K562 (cell line): ENCODE measurements around the gene SUPT20HL2. TPM values are rescaled to one million over a fixed set of nuclear protein-coding genes. Genes with fewer than 3 reads are reported as not detected.

ENCODE experiments used
- ATAC-seq: fragments of 200-7000 bp; cut with Tn5 transposase; 3 replicates; pipeline ENCODE4 v1.9.1; 2020; ENCODE audit warnings: moderate library complexity
- BruUV-seq: library from RNA; stranded (reverse); fragments of 400-500 nt; replicated peaks from 2 replicates; lab custom pipeline; 2021; lab: Mats Ljungman, UMichigan
- CTCF ChIA-PET: fragments of 300-600 bp; formaldehyde crosslinking; extraction: SDS; loops from one replicate; lab custom pipeline; 2021; ENCODE audit warnings: low intra/inter-chr PET ratio; lab: Yijun Ruan, JAX
- POLR2A ChIA-PET: fragments of 300-600, 350-650 bp; sonication (Branson Sonifier 250); formaldehyde crosslinking; extraction: SDS; loops from one replicate; lab custom pipeline; 2021; ENCODE audit warnings: antibody characterized with exemption, inconsistent platforms; lab: Yijun Ruan, JAX
- DNase-seq, 4 experiments: peaks; one replicate each; pipeline versions ENCODE4 v3.0.0 to v3.0.0-alpha.2; 2011 to 2018; ENCODE audit warnings: low spot score in 3 of 4, mixed read lengths in 3 of 4; ENCODE audit errors: extremely low read depth in 1 of 4
- FAIRE-seq: peaks from 2 replicates; lab custom pipeline; 2011; peaks lifted over from hg19 to GRCh38; lab: Jason Lieb, UNC
- H2AFZ ChIP-seq: 2 replicates; pipeline ENCODE4 v1.6.0; 2011; ENCODE audit warnings: low read depth, low read length, control low read depth, inconsistent platforms
- H3K27ac ChIP-seq: fragments of 200-600 bp; 3 replicates; pipeline ENCODE4 v1.8.0; 2011; ENCODE audit warnings: low read depth, mild to moderate bottlenecking, control low read depth, inconsistent platforms, low read length, moderate library complexity, mixed read lengths; ENCODE audit errors: extremely low read depth
- H3K27me3 ChIP-seq, 2 experiments: fragments of 300-600 bp in 1 of 2; 2 replicates in 1 of 2; 3 replicates in 1 of 2; pipeline versions ENCODE4 v1.6.0 to v1.8.0; 2011; ENCODE audit warnings: inconsistent platforms in 2 of 2, low read length in 2 of 2, mild to moderate bottlenecking in 1 of 2, mixed read lengths in 1 of 2, moderate library complexity in 1 of 2; ENCODE audit not compliant: control insufficient read depth in 2 of 2, insufficient read depth in 2 of 2
- H3K36me3 ChIP-seq: fragments of 300-600 bp; 3 replicates; pipeline ENCODE4 v1.8.0; 2011; ENCODE audit warnings: mild to moderate bottlenecking, low read length, inconsistent platforms; ENCODE audit not compliant: control insufficient read depth, insufficient read depth
- H3K4me1 ChIP-seq, 2 experiments: fragments of 200-600 bp in 1 of 2; replicated peaks in 1 of 2; 2 replicates in 1 of 2; 3 replicates in 1 of 2; pipeline versions ENCODE4 v1.5.1 to v1.8.0; 2011; ENCODE audit warnings: inconsistent platforms in 2 of 2, low read length in 2 of 2, mild to moderate bottlenecking in 1 of 2, mixed read lengths in 1 of 2, moderate library complexity in 1 of 2; ENCODE audit not compliant: control insufficient read depth in 2 of 2, insufficient read depth in 2 of 2
- H3K4me2 ChIP-seq: 2 replicates; pipeline ENCODE4 v1.6.1; 2011; ENCODE audit warnings: low read length, control low read depth, inconsistent platforms, mixed read lengths; ENCODE audit not compliant: insufficient read depth
- H3K4me3 ChIP-seq: fragments of 200-600 bp; sonication (generic), shearing (Covaris generic); 2 replicates; pipeline ENCODE4 v1.5.1; 2016; ENCODE audit warnings: control low read depth, inconsistent platforms
- H3K79me2 ChIP-seq: fragments of 200-600 bp; 3 replicates; pipeline ENCODE4 v1.8.0; 2011; ENCODE audit warnings: low read length, inconsistent platforms; ENCODE audit not compliant: control insufficient read depth, insufficient read depth
- H3K9ac ChIP-seq, 2 experiments: 2 replicates each; pipeline versions ENCODE4 v1.6.0 to v1.6.1; 2011; ENCODE audit warnings: low read depth in 2 of 2, low read length in 2 of 2, control low read depth in 1 of 2, inconsistent platforms in 1 of 2, mild to moderate bottlenecking in 1 of 2, mixed read lengths in 1 of 2; ENCODE audit not compliant: insufficient read depth in 1 of 2
- H3K9me1 ChIP-seq: one replicate; pipeline ENCODE4 v1.6.0; 2011; ENCODE audit warnings: inconsistent platforms, mild to moderate bottlenecking, low read length, moderate library complexity; ENCODE audit not compliant: control insufficient read depth, insufficient read depth
- H3K9me3 ChIP-seq: replicated peaks from 2 replicates; pipeline ENCODE4 v1.5.1; 2011; ENCODE audit warnings: low read depth, low read length, inconsistent platforms; ENCODE audit not compliant: control insufficient read depth, insufficient read depth
- H4K20me1 ChIP-seq: replicated peaks from 2 replicates; pipeline ENCODE4 v1.6.1; 2011; ENCODE audit warnings: low read length, inconsistent platforms, mixed read lengths; ENCODE audit not compliant: control insufficient read depth, insufficient read depth
- CHD1 ChIP-seq: fragments of 200-600 bp; sonication (generic); IDR thresholded peaks from one replicate; pipeline ENCODE4 v1.6.1; 2012; ENCODE audit warnings: mild to moderate bottlenecking, moderate library complexity, low read length, inconsistent platforms
- CREM ChIP-seq: IDR thresholded peaks from 2 replicates; pipeline ENCODE4 v1.6.1; 2014; ENCODE audit warnings: antibody characterized with exemption, low read depth
- DMBX1 ChIP-seq: fragments of 250-450 bp; sonication (Bioruptor Pico); IDR thresholded peaks from 2 replicates; pipeline ENCODE4 v1.8.0; 2022; ENCODE audit warnings: inconsistent platforms, mild to moderate bottlenecking, moderate library complexity, borderline replicate concordance
- EWSR1 ChIP-seq: fragments of 450-650 bp; IDR thresholded peaks from 2 replicates; pipeline ENCODE4 v1.6.1; 2018; ENCODE audit warnings: borderline replicate concordance, mild to moderate bottlenecking, low read depth, moderate library complexity; ENCODE audit not compliant: partially characterized antibody
- GTF2E2 ChIP-seq: fragments of 200-800 bp; sonication (Bioruptor generic); IDR thresholded peaks from 2 replicates; pipeline ENCODE4 v1.6.1; 2016; ENCODE audit warnings: missing genetic modification characterization, missing compliant biosample characterization
- in situ Hi-C: fragments of 300-500 bp; cut with MboI; formaldehyde crosslinking; loops from 4 replicates; pipeline ENCODE4 v1.15.0; 2018; ENCODE audit warnings: inconsistent platforms, mixed read lengths
- intact Hi-C: fragments of 100-400 bp; cut with micrococcal nuclease; formaldehyde crosslinking; loops from 2 replicates; pipeline ENCODE4 v1.14.2; 2022
- polyA plus RNA-seq, 8 experiments: library from polyadenylated mRNA; depleted of rRNA in 4 of 8; stranded (reverse) in 5 of 8; unstranded in 3 of 8; fragments of >200 nt; fragmentation: Nextera tagmentation in 2 of 8; fragmentation: Illumina TruSeq in 1 of 8; extraction: Ambion mirVana in 2 of 8; extraction: Trizol in 1 of 8; gene quantifications; 2 replicates each; pipeline versions ENCODE4 v1.2.1 to v1.2.3, GENCODE V29; 2011 to 2014; ENCODE audit warnings: inconsistent platforms in 1 of 8, missing spikeins in 1 of 8
- total RNA-seq, 7 experiments: library from RNA; depleted of rRNA in 6 of 7; stranded (reverse); fragments of >200 nt in 6 of 7; fragmentation: Illumina TruSeq in 2 of 7; extraction: Trizol in 2 of 7; gene quantifications; 2 replicates each; pipeline versions ENCODE4 v1.2.1 to v1.2.3, GENCODE V29; 2011 to 2021; ENCODE audit warnings: low replicate concordance in 1 of 7
- TF ChIP-seq, protein P1 (sequence below): fragments of 200-600 bp; sonication (generic); IDR thresholded peaks from one replicate; pipeline ENCODE4 v1.6.1; 2012; ENCODE audit warnings: mild to moderate bottlenecking, low read depth, low read length, inconsistent platforms
- TF ChIP-seq, protein P2 (sequence below): sonication (generic); formaldehyde crosslinking; IDR thresholded peaks from 2 replicates; pipeline ENCODE4 v1.8.0; 2022; ENCODE audit warnings: missing genetic modification reagents, mild to moderate bottlenecking, moderate library complexity, borderline replicate concordance
- TF ChIP-seq, protein P3 (sequence below): fragments of 250-450 bp; sonication (Bioruptor Pico); IDR thresholded peaks from 2 replicates; pipeline ENCODE4 v1.9.0; 2021; ENCODE audit warnings: mild to moderate bottlenecking
- TF ChIP-seq, protein P4 (sequence below), 2 experiments: fragments of 450-650 bp; IDR thresholded peaks; 2 replicates each; pipeline ENCODE4 v1.6.1; 2016

Gene SUPT20HL2
- total and polyA plus RNA-seq, 9 of the 15 experiments (the other 6 are each of a cell fraction or from before 2014, with no cell fraction given): 0.04 TPM; not detected in 8

DNA sequence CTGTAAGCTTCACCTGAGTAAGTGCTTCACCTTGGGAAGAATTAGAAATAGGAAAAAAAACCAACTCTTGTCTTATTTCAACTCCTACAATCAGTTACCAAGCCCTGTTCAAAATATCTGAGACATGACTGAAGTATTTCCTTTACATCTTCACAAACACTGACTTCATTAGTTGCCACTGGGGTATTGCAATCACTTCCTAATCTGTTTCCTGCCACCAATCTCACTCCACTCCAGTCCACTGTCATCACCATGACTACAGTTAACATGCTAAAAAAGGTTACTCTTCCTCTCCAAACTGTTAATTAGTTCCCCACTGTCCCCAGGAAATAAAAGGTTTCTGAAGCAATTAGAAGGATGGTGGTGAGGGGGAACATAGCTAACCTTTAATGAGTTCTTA is 43.2 kb upstream of the SUPT20HL2 start:
- no peak for DNase-seq
- intact Hi-C loops (no loop called here), in situ Hi-C loops (no loop called here)
- H3K9me1 ChIP-seq: no peaks in the 10 kb centered on the region
- H3K4me3 ChIP-seq: no peak overlapping the region
- H3K4me2 ChIP-seq: no peak overlapping the region
- H2AFZ ChIP-seq: no peak overlapping the region
- ChIA-PET CTCF (no interaction called here), POLR2A (no interaction called here)
- no peak for ATAC-seq
- H3K4me1 ChIP-seq: peaks cover 0 to 1% of the 10 kb centered on the region in 2 experiments; a peak in 1 of 5 replicates
- no peaks in the 10 kb centered on the region for H3K79me2 ChIP-seq
- BruUV-seq: no TSS peak
- H3K9ac ChIP-seq: no peak overlapping the region
- no peaks in the 10 kb centered on the region for H3K9me3 ChIP-seq
- H3K27ac ChIP-seq: no peak overlapping the region
- H3K27me3 ChIP-seq: peaks cover 0 to 16% of the 10 kb centered on the region in 2 experiments; a peak in 3 of 5 replicates
- TF ChIP-seq CREM (no peak), DMBX1 (CRISPR knock-in tag) (no peak), EWSR1 (no peak), CHD1 (no peak), GTF2E2 (no peak)
- TF ChIP-seq, protein P1, sequence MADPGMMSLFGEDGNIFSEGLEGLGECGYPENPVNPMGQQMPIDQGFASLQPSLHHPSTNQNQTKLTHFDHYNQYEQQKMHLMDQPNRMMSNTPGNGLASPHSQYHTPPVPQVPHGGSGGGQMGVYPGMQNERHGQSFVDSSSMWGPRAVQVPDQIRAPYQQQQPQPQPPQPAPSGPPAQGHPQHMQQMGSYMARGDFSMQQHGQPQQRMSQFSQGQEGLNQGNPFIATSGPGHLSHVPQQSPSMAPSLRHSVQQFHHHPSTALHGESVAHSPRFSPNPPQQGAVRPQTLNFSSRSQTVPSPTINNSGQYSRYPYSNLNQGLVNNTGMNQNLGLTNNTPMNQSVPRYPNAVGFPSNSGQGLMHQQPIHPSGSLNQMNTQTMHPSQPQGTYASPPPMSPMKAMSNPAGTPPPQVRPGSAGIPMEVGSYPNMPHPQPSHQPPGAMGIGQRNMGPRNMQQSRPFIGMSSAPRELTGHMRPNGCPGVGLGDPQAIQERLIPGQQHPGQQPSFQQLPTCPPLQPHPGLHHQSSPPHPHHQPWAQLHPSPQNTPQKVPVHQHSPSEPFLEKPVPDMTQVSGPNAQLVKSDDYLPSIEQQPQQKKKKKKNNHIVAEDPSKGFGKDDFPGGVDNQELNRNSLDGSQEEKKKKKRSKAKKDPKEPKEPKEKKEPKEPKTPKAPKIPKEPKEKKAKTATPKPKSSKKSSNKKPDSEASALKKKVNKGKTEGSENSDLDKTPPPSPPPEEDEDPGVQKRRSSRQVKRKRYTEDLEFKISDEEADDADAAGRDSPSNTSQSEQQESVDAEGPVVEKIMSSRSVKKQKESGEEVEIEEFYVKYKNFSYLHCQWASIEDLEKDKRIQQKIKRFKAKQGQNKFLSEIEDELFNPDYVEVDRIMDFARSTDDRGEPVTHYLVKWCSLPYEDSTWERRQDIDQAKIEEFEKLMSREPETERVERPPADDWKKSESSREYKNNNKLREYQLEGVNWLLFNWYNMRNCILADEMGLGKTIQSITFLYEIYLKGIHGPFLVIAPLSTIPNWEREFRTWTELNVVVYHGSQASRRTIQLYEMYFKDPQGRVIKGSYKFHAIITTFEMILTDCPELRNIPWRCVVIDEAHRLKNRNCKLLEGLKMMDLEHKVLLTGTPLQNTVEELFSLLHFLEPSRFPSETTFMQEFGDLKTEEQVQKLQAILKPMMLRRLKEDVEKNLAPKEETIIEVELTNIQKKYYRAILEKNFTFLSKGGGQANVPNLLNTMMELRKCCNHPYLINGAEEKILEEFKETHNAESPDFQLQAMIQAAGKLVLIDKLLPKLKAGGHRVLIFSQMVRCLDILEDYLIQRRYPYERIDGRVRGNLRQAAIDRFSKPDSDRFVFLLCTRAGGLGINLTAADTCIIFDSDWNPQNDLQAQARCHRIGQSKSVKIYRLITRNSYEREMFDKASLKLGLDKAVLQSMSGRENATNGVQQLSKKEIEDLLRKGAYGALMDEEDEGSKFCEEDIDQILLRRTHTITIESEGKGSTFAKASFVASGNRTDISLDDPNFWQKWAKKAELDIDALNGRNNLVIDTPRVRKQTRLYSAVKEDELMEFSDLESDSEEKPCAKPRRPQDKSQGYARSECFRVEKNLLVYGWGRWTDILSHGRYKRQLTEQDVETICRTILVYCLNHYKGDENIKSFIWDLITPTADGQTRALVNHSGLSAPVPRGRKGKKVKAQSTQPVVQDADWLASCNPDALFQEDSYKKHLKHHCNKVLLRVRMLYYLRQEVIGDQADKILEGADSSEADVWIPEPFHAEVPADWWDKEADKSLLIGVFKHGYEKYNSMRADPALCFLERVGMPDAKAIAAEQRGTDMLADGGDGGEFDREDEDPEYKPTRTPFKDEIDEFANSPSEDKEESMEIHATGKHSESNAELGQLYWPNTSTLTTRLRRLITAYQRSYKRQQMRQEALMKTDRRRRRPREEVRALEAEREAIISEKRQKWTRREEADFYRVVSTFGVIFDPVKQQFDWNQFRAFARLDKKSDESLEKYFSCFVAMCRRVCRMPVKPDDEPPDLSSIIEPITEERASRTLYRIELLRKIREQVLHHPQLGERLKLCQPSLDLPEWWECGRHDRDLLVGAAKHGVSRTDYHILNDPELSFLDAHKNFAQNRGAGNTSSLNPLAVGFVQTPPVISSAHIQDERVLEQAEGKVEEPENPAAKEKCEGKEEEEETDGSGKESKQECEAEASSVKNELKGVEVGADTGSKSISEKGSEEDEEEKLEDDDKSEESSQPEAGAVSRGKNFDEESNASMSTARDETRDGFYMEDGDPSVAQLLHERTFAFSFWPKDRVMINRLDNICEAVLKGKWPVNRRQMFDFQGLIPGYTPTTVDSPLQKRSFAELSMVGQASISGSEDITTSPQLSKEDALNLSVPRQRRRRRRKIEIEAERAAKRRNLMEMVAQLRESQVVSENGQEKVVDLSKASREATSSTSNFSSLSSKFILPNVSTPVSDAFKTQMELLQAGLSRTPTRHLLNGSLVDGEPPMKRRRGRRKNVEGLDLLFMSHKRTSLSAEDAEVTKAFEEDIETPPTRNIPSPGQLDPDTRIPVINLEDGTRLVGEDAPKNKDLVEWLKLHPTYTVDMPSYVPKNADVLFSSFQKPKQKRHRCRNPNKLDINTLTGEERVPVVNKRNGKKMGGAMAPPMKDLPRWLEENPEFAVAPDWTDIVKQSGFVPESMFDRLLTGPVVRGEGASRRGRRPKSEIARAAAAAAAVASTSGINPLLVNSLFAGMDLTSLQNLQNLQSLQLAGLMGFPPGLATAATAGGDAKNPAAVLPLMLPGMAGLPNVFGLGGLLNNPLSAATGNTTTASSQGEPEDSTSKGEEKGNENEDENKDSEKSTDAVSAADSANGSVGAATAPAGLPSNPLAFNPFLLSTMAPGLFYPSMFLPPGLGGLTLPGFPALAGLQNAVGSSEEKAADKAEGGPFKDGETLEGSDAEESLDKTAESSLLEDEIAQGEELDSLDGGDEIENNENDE: no peak
- TF ChIP-seq, protein P2, sequence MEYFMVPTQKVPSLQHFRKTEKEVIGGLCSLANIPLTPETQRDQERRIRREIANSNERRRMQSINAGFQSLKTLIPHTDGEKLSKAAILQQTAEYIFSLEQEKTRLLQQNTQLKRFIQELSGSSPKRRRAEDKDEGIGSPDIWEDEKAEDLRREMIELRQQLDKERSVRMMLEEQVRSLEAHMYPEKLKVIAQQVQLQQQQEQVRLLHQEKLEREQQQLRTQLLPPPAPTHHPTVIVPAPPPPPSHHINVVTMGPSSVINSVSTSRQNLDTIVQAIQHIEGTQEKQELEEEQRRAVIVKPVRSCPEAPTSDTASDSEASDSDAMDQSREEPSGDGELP (CRISPR knock-in tag): no peak
- TF ChIP-seq, protein P3, sequence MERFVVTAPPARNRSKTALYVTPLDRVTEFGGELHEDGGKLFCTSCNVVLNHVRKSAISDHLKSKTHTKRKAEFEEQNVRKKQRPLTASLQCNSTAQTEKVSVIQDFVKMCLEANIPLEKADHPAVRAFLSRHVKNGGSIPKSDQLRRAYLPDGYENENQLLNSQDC (CRISPR knock-in tag): no peak
- TF ChIP-seq, protein P4, sequence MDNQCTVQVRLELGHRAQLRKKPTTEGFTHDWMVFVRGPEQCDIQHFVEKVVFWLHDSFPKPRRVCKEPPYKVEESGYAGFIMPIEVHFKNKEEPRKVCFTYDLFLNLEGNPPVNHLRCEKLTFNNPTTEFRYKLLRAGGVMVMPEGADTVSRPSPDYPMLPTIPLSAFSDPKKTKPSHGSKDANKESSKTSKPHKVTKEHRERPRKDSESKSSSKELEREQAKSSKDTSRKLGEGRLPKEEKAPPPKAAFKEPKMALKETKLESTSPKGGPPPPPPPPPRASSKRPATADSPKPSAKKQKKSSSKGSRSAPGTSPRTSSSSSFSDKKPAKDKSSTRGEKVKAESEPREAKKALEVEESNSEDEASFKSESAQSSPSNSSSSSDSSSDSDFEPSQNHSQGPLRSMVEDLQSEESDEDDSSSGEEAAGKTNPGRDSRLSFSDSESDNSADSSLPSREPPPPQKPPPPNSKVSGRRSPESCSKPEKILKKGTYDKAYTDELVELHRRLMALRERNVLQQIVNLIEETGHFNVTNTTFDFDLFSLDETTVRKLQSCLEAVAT (IDR thresholded peaks at IDR 0.05): no peak
- no peaks in the 10 kb centered on the region for H3K36me3 ChIP-seq
- H4K20me1 ChIP-seq: no peaks in the 10 kb centered on the region
- FAIRE-seq: no peak
